Smooth muscle cell of the umbilical artery (primary cell): ENCODE measurements around the gene TERC. TPM values are rescaled to one million over a fixed set of nuclear protein-coding genes. Genes with fewer than 3 reads are reported as not detected.

Experiments used
- total RNA-seq: library from RNA; depleted of rRNA; stranded (reverse); fragments of >200 nt; gene quantifications from 2 replicates; pipeline ENCODE4 v1.2.3, GENCODE V29; 2014

TERC gene
- total RNA-seq = 21.7 and 295 TPM in 2 replicates

DNA sequence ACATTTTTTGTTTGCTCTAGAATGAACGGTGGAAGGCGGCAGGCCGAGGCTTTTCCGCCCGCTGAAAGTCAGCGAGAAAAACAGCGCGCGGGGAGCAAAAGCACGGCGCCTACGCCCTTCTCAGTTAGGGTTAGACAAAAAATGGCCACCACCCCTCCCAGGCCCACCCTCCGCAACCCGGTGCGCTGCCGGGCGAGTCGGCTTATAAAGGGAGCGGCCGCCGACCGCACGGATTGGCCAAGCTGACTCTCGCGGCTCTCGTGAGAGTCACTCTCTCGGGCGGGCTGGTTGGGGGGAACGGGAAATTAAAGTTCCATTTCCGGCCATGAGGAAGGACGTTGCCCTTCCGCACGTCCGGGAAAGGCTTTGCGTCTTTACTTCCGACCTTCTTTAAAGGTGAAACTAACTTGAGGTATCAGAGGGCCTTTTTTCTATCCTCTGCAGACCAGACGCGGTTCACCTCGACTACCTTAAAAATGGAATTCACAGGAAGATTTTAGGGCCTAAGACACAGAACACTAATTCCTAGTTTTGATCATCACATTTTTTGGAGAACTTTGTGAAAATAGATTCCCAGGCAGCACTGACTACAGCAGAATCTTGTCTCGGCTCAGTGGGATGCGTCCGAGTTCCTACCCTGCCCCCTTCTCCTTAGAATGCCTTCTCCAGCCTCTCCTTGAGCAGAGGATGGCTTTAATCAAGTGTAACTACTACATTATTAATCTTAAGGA lies at the start of gene TERC:
Gene TERC (minus strand): TSS at position 179 of the 731 bp plus-strand sequence.

DNA sequence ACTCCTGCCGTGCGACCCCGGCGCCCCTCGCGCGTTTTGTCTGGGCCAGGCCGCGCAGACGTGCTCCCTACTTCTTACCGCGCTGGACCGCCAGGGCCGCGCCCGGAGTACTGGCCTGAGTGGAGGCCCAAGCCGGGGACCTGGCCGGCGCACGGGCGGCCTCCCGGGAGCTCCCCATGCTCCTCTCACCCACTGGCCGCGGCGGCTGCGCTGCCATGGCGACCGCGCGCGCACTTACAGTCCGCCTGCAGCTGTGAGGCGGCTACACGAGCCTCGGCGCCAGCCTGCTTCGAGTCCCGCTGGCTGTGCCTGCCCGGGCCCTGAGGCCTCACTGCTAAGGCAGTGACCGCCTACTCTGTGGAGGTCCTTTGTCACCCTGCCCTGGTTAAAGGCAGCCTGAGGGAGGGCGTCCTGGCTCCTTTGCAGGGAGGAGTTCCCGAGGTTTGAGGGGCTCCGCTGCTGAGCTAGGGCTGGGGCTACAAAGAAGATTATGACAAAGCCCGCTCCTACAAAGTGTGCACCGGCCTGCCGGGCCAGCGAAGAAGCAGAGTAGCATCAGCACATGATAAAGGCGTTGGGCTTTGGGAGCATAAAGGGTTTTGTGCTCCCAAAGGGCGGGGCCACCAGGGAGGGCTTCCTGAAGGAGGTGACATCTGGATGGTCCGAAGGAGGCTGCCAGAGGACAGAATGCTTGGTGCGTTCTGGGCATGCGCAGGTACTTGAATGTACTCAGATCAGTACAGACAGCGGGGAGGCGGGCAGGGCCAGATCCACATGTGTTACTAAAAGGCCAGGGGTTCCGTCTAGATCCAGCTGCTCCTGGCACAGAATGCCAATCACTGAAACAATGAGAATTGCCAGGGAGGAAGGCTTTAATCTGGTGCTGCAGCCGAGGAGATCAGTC lies 47.7 kb upstream of the TERC start, which contains the start of the genes LRRC34 and LRRIQ4:
Gene LRRC34 (minus strand): TSS at position 573 of the 904 bp plus-strand sequence. CDS start 356 bp downstream, at position 217.
Gene LRRIQ4 (plus strand): TSS at position 539 of the 904 bp plus-strand sequence. CDS start 9,052 bp downstream, outside the sequence.

DNA sequence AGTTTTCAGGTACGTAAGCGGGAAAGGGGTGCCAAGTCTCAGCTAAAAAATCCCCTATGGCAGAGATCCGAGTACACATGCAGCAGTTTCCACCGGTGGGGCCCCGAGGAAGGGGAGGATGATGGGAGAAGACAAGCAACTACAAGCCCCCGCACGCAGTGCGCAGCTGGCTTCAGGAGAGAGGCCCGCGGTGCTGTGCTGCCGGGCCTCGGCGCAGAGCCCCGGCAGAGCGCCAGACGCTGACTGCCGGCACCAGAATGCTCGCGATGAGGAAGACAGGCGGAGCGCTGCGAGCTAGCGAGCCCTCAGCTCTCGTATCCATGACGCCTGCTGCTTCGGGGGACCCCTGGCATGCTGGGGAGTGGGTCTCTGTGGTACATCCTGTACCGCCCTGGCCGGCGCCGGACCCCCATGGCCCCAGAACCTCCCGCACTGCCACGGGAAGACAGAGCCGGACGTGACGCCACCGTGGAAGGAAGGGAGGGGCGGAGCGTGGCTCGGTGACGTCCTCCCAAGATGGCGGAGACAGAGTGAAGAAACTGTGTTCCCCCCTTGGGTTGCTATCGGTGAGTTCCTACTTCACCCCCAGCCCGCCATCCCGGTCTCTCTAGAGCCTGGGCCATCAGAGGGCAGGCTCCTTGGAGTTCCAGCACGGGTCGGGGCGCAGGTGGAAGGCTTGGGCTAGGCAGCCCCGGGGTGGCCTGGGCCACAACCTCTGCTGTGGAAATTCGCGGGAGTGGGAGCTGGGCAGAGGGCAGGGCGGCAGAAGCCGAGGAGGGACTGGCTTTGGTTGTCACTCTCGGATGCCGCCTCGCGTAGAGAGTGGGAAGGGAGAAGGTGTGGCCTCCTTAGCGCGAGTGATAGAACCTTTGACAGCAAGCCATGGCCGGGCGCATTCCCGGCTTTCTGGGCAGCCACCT lies 8.3 kb upstream of the TERC start, which contains the start of gene MYNN:
Gene MYNN (plus strand): TSS at position 500 of the 920 bp plus-strand sequence. CDS start 900 bp downstream, outside the sequence.

DNA sequence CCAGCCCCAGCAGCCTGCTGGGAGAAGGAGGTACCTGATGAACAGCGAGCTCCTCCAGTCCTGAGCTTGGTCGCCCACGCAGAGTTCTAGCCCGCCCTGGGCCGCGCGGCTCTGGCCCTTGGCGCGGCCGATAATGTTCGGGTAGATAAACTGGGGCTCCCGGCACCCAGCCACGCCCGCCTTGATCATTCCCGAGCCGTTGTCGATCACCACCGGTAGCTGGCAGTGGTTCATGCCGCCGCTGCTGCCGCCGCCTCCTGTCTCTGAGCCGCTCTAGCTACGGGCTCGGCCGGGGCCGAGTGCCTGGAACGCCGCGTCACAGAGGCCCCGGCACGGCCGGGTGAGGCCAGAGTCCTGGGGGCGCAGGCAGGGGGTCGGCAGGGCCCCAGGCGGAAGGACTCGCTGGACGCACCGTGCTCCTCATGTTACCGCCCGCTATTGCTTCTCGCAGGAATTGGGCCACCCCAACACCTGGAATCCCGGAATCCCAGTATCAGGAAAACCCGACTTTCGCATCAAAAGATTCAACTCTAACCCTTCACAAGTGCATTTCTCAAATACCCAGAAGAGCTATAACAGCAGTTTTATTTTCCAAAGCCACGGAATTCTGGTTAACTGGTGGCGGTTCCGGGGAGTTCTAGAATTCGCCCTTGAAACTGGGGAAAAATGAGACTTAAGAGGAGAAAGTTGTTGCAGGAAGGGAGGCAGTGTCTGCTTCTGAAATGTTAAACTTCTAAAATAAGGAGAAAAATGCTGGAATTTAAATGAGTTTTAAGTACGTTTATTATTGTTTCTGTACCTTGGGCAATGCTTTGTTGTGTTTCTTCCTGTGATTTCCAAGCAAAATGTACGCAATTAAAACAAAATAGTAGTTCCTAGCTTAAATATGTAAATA lies 4.7 kb upstream of the TERC start, which contains the start of gene ACTRT3:
Gene ACTRT3 (minus strand): TSS at position 275 of the 895 bp plus-strand sequence. CDS start 41 bp downstream, at position 234.

Other genes starting within 250 kb of the TERC start
- gene MECOM, start 101.3 kb downstream of the TERC start, total RNA-seq = 22.6 and 49.5 TPM in 2 replicates
- gene ACTRT3, start 4.5 kb upstream of the TERC start, total RNA-seq = 3.4 and 4.8 TPM in 2 replicates
- 20.4 and 27.3 TPM in 2 replicates for gene MYNN, start 8.3 kb upstream of the TERC start, total RNA-seq
- gene LRRIQ4, start 47.8 kb upstream of the TERC start, total RNA-seq = not detected in 2 replicates
- gene LRRC34, start 47.8 kb upstream of the TERC start, total RNA-seq = 0.59 and 1.8 TPM in 2 replicates
- not detected in 2 replicates for gene LRRC31, start 104.9 kb upstream of the TERC start, total RNA-seq
- not detected in 2 replicates for gene SAMD7, start 146.5 kb upstream of the TERC start, total RNA-seq
- gene SEC62, start 201.7 kb upstream of the TERC start, total RNA-seq = 48.7 and 66.2 TPM in 2 replicates